Measurements from ENCODE around the gene SCUBE1. TPM values are rescaled to one million over a fixed set of nuclear protein-coding genes. Genes with fewer than 3 reads are reported as not detected.

Gene SCUBE1
- total and polyA plus RNA-seq, 2 experiments from 2014 or later: 0.81 to 3.2 TPM

DNA sequence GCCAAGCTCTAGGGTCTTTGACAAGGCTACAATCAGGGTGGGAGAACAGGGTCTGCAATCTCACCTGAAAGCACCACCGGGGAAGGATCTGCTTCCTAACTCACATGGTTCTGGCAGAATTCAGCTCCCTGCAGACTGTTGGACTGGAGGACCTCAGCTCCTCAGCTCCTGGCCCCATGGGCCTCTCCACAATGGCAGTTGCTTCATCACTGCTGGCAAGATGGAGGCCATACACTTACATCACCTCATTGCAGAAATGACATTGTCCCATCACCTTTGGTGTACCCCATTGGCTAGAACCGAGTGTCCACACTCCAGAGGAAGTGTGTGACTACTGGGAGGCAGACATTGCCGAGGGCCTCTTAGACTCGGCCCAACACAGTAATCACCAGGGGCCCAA, 47.7 kb upstream of the SCUBE1 start:
- Histone ChIP-seq H3K27ac (ENCODE audit: low read depth) (no peak overlapping the region), H3K9me2 (ENCODE audit: insufficient read depth) (no peaks in the 10 kb centered on the region), H3K36me3 (ENCODE audit: insufficient read depth) (no peaks in the 10 kb centered on the region), H3K4me2 (no peak overlapping the region), H3K4me3 (no peak overlapping the region), H3K79me2 (replicated peaks; ENCODE audit: insufficient read depth) (no peaks in the 10 kb centered on the region), H2AFZ (no peak overlapping the region), H4K20me1 (replicated peaks; ENCODE audit: insufficient read depth) (no peaks in the 10 kb centered on the region), H3K27me3 (ENCODE audit: insufficient read depth) (no peaks in the 10 kb centered on the region), H3K4me1 (ENCODE audit: insufficient read depth) (no peaks in the 10 kb centered on the region; the same call in 1 of the 2 replicates), H3F3A (replicated peaks; ENCODE audit: low read depth) (no peaks in the 10 kb centered on the region)
- no peak overlapping the region for H3K27ac Mint-ChIP-seq
- no peak for ATAC-seq
- TF ChIP-seq EZH2 (IDR thresholded peaks at IDR 0.05; ENCODE audit: low read depth, unreplicated experiment): no peak
- no peak for TF ChIP-seq STAT1 (IDR thresholded peaks at IDR 0.05; ENCODE audit: unreplicated experiment)
- no peak for TF ChIP-seq ZNF462 (CRISPR knock-in tag; IDR thresholded peaks at IDR 0.05)
- TF ChIP-seq POLR2AphosphoS5 (IDR thresholded peaks at IDR 0.05; ENCODE audit: low read depth): no peak
- no peak for TF ChIP-seq NANOG (IDR thresholded peaks at IDR 0.05; ENCODE audit: borderline replicate concordance)
- TF ChIP-seq, protein P1, sequence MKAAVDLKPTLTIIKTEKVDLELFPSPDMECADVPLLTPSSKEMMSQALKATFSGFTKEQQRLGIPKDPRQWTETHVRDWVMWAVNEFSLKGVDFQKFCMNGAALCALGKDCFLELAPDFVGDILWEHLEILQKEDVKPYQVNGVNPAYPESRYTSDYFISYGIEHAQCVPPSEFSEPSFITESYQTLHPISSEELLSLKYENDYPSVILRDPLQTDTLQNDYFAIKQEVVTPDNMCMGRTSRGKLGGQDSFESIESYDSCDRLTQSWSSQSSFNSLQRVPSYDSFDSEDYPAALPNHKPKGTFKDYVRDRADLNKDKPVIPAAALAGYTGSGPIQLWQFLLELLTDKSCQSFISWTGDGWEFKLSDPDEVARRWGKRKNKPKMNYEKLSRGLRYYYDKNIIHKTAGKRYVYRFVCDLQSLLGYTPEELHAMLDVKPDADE (IDR thresholded peaks at IDR 0.05): no peak
- TF ChIP-seq CREB1 (CRISPR knock-in tag; IDR thresholded peaks at IDR 0.05; ENCODE audit: low read depth): no peak
- no peak for TF ChIP-seq ZNF114 (CRISPR knock-in tag; IDR thresholded peaks at IDR 0.05)
- TF ChIP-seq EZH2phosphoT487 (IDR thresholded peaks at IDR 0.05; ENCODE audit: unreplicated experiment): no peak
- H3K4me1 Mint-ChIP-seq: peaks cover 19% of the 10 kb centered on the region
- H3K36me3 Mint-ChIP-seq (ENCODE audit: low read depth): no peaks in the 10 kb centered on the region
- no peak overlapping the region for H3K4me3 Mint-ChIP-seq
- no peaks in the 10 kb centered on the region for H3K9me3 Mint-ChIP-seq
- H3K27me3 Mint-ChIP-seq (ENCODE audit: insufficient read depth, low read depth, poor library complexity): peaks cover 9% of the 10 kb centered on the region
- DNase-seq (ENCODE audit: low spot score): no peak
